Thymus (tissue), 11 donors: Measurements from ENCODE around the gene SORBS1. TPM values are rescaled to one million over a fixed set of nuclear protein-coding genes. Genes with fewer than 3 reads are reported as not detected.
"Not testable (repeated sequence)": the region's sequence is repeated elsewhere in the genome, so short reads cannot be mapped to it uniquely, and the experiment has no call there.

Experiments used
- DNase-seq, 9 donors: peaks; one replicate each; pipeline ENCODE4 v3.0.0-alpha.2; 2013; ENCODE audit warnings: low spot score in 9 of 9, low read depth in 6 of 9, missing footprints in 1 of 9
- H3K27ac ChIP-seq, 2 donors: one replicate each; pipeline ENCODE4 v1.5.1; 2013; ENCODE audit warnings: control low read depth in 1 of 2, low read depth in 1 of 2, low read length in 1 of 2, mild to moderate bottlenecking in 1 of 2, moderate library complexity in 1 of 2
- H3K27me3 ChIP-seq, 2 donors: one replicate each; pipeline ENCODE4 v1.5.1; 2013; ENCODE audit warnings: low read length in 1 of 2; ENCODE audit not compliant: control insufficient read depth in 2 of 2, insufficient read depth in 1 of 2
- H3K36me3 ChIP-seq, 2 donors: one replicate each; pipeline ENCODE4 v1.5.1; 2013; ENCODE audit warnings: low read length in 1 of 2, mild to moderate bottlenecking in 1 of 2, moderate library complexity in 1 of 2; ENCODE audit not compliant: control insufficient read depth in 2 of 2, insufficient read depth in 2 of 2
- H3K4me1 ChIP-seq, 2 donors: one replicate each; pipeline ENCODE4 v1.5.1; 2013; ENCODE audit warnings: low read length in 2 of 2; ENCODE audit not compliant: control insufficient read depth in 2 of 2, insufficient read depth in 2 of 2
- H3K4me3 ChIP-seq, 2 donors: one replicate each; pipeline ENCODE4 v1.5.1; 2013; ENCODE audit warnings: low read length in 2 of 2, control low read depth in 1 of 2, mild to moderate bottlenecking in 1 of 2
- H3K9me3 ChIP-seq, 2 donors: one replicate each; pipeline ENCODE4 v1.5.1; 2013; ENCODE audit warnings: low read length in 1 of 2, mild to moderate bottlenecking in 1 of 2; ENCODE audit not compliant: control insufficient read depth in 2 of 2, insufficient read depth in 1 of 2
- WGBS: extraction: QIAGEN DNeasy Blood & Tissue Kit; methylation state at CpG from one replicate; pipeline ENCODE4 v1.1.7; 2013; 5-methylcytosine and 5-hydroxymethylcytosine counted together
- polyA plus RNA-seq: library from polyadenylated mRNA; stranded (reverse); fragments of 200-250 nt; gene quantifications from one replicate; pipeline ENCODE4 v1.2.3, GENCODE V29; 2013
- total RNA-seq: library from RNA; stranded (reverse); fragments of 120-200 nt; gene quantifications from one replicate; pipeline ENCODE4 v1.2.4, GENCODE V29; 2013
- donor health status: healthy.

The SORBS1 gene
- total and polyA plus RNA-seq, 2 donors, result 1.9 to 25.3 TPM

DNA sequence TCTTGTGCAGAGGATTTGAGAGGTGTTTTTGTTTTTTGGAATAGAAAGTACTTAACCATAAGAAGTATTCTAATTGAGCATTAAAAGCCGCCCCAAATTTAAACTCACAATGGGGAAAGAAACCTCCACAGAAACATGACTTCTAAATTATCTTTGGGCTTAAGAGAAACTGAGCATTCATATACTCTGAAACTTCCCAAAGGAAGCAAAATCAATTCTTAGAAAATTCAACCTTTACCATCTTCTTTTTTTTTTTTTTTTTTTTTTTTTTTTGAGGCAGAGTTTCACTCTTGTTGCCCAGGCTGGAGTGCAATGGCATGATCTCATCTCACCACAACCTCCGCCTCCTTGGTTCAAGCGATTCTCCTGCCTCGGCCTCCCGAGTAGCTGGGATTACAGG is 93.5 kb downstream of the SORBS1 start:
- not testable (repeated sequence) for H3K27ac ChIP-seq, DNase-seq, H3K9me3 ChIP-seq, H3K4me1 ChIP-seq, H3K36me3 ChIP-seq, H3K4me3 ChIP-seq, H3K27me3 ChIP-seq
- WGBS, result 96% methylated on average over 5 of the region's 5 CpGs

DNA sequence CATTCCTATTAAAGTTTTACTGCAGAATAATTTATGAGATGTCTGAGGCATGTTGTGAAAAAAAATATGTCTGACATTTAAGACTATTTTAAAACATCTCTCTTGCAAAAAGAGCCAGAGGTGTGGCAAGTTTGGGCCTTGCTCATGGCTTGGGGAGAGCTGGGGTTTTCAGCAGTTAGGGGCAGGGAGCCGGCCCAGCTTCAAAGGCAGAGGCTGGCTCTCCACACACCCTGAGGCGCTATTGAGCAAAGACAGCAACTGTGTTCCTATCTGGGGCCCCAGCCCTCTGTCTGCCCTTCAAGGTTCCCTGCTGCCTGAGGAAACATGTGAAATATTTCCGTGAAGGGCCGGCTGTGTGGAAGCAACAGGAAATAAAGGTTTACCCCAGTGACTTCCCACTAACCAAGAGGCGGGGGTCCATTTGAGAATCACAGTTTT is 94.0 kb downstream of the SORBS1 start:
- H3K4me1 ChIP-seq, result peaks cover 0 to 3% of the 10 kb centered on the region in 2 donors
- H3K9me3 ChIP-seq, result no peaks in the 10 kb centered on the region
- WGBS, result 24% methylated on average over 5 of the region's 5 CpGs
- H3K27ac ChIP-seq, result no peak overlapping the region
- H3K27me3 ChIP-seq, result no peaks in the 10 kb centered on the region
- H3K36me3 ChIP-seq, result no peaks in the 10 kb centered on the region
- peak in 2 of 9 donors; percentile 5 to 16 for DNase-seq
- H3K4me3 ChIP-seq, result no peak overlapping the region

DNA sequence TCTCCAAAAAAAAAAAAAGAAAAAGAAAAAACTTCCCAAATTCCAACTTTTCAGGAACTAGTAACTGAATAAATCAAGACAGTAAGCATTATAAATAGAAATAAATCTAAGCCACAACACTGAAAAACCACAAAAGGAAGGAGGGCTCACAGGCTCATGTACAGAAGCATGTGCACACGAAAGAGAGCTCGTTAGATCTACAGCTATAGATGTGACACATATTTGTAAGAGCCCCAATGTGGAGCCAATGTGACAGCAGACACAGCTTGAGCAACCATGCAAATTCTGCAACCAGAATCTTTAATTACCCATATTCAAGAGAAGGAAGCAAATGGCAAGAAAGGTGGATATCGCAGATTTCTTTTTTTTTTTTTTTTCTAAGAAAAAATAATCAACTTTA is 94.7 kb downstream of the SORBS1 start:
- no peak overlapping the region for H3K27ac ChIP-seq
- no peaks in the 10 kb centered on the region for H3K9me3 ChIP-seq
- no peaks in the 10 kb centered on the region for H3K36me3 ChIP-seq
- no peaks in the 10 kb centered on the region for H3K27me3 ChIP-seq
- peaks cover 0 to 3% of the 10 kb centered on the region in 2 donors for H3K4me1 ChIP-seq
- 38% methylated on average over 3 of the region's 3 CpGs for WGBS
- peak in 2 of 9 donors; percentile 7 to 35 for DNase-seq
- H3K4me3 ChIP-seq, result no peak overlapping the region

DNA sequence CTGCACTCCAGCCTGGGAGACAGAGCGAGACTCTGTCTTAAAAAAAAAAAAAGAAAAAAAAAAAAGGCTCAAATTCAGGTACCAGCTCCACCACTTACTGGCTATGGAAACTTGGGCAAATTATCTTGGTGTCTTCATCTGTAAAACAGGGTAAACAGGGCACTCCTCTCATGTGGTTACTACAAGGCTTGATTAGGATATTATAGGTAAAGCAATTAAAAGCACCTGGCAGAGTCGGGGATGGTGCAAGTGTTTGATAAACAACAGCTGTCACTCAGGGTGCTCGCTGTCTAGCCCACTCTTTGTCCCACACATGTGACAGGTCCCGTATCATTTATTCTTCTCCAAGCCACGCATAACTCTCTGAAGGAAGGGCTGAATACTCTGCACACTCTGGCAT is 96.9 kb downstream of the SORBS1 start:
- peaks cover 0 to 4% of the 10 kb centered on the region in 2 donors for H3K4me1 ChIP-seq
- DNase-seq, result no peak
- no peak overlapping the region for H3K27ac ChIP-seq

DNA sequence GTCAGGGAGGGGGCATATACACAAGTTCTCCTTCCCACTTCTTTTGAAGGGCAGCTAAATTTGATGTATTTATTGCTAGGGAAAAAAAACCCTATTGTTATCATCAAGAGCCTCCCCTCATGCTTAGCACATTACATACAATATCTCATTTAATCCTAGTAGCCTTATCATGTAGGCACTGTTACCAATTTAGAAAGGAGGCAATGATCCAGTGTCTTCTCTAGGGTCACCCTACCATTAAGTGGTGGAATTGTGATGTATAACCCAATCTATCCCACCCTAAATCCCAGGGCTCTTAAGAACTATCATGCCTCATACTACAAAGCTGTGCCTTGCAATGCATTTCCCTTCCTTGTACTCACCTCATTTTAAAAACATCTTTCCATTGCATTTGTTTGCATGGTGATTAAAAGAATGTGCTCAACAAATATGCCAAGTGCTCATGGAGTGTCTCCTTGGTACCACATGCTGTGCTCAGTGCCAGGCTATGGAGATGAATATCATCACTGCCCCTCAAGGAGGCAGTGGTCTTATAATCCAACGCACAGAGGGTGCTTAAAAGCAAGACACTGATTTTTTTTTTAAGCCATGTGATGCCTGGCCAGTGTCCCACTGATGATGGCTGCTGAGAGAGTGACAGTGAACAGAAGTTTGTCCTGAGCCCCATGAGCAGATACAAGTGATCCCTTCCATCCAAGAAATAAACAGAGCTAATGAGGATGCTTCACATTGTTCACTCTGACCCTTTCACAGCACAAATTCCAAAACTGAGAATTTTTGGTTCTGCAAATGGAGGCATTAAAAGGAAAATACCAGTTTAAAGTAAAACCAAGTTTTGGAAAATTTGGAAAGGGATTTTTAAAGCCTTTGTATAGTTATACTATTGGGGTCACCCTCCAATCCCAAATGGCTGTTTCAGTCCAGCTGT is 98.2 kb downstream of the SORBS1 start:
- no peak overlapping the region for H3K27ac ChIP-seq

More for the DNA sequence above, 96.9 kb downstream of the SORBS1 start:
- Histone ChIP-seq H3K9me3 (no peaks in the 10 kb centered on the region), H3K27me3 (no peaks in the 10 kb centered on the region), H3K36me3 (no peaks in the 10 kb centered on the region), H3K4me3 (no peak overlapping the region)
- 91% methylated on average over 5 of the region's 5 CpGs for WGBS

DNA sequence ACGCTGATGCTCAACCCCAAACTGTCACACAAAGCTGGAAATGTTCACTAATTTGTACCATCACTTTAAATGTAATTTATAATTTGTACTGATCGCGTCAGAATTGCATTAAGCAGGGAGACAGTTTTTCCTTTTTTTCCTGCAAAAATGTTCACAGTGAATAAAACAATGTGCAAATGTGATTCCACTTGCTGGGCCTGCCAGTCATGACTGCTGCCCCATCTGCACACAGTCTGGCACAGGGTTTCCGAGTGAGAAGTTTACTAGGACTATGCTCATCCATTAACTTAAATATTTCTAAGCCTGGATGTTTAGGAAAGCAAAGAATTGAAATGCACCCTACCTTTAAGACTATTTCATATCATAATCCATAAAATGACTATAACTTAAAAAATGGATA is 99.6 kb downstream of the SORBS1 start:
- Histone ChIP-seq H3K27ac (no peak overlapping the region), H3K27me3 (no peaks in the 10 kb centered on the region), H3K36me3 (no peaks in the 10 kb centered on the region), H3K9me3 (no peaks in the 10 kb centered on the region), H3K4me3 (no peak overlapping the region), H3K4me1 (peaks cover 0 to 2% of the 10 kb centered on the region in 2 donors)
- 97% methylated on average over 4 of the region's 4 CpGs for WGBS
- no peak for DNase-seq

More for the DNA sequence above, 98.2 kb downstream of the SORBS1 start:
- H3K4me1 ChIP-seq, result peaks cover 0 to 5% of the 10 kb centered on the region in 2 donors
- no peaks in the 10 kb centered on the region for H3K36me3 ChIP-seq
- WGBS, result 97% methylated on average over 1 of the region's 1 CpG
- H3K27me3 ChIP-seq, result no peaks in the 10 kb centered on the region
- DNase-seq, result no peak
- no peaks in the 10 kb centered on the region for H3K9me3 ChIP-seq
- no peak overlapping the region for H3K4me3 ChIP-seq

DNA sequence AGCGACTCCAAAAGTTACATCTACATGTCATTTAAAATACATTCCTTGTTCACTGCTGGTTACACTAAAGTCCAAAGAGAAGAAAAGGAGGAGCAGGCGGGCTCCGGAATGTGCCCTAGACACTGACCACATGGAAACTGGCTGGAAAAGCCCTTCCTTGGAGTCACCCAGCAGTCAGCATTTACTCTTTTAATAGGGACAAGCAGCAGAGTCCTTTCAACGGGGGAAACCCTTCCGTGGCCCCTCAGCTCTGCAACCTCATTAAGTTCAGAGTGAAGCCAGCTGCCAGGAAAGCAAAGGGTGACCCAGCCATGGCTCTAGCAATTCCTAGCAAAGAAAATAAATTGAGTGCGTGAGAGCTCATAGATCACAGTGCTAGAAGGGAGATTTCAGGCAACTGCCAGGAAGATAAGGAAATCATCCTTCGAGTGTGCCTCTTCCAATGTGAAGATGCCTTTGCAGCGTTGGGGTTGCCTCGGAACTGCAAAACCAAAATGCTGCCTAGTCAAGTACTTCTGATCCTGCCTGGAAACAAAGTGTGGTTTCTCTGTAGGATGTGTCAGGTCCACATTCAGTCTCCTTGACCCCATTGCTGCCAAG is 101.6 kb downstream of the SORBS1 start:
- H3K9me3 ChIP-seq, result no peaks in the 10 kb centered on the region
- no peak for DNase-seq
- no peaks in the 10 kb centered on the region for H3K27me3 ChIP-seq
- H3K4me1 ChIP-seq, result peaks cover 0 to 2% of the 10 kb centered on the region in 2 donors
- no peaks in the 10 kb centered on the region for H3K36me3 ChIP-seq
- H3K4me3 ChIP-seq, result no peak overlapping the region
- WGBS, result 90% methylated on average over 9 of the region's 9 CpGs
- H3K27ac ChIP-seq, result no peak overlapping the region

DNA sequence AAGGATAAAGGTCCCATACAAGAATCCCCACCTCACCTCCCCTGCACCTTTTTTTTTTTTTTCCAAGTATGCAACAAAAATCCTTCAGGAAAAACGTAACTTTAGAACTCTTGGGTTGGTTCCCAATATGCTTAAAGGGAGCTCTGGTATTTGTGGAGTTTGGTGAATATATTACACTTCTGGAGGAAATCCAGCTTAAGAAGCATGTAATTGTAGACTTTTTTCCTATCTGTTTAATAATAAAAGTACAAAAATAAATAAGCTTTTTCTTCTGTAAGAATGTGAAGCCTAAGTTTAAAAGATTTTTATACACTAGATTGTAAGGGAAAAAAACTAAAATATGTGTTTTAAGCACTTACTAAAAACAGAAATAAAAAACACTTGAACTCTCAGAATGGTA is 102.3 kb downstream of the SORBS1 start:
- DNase-seq, result no peak
- no peaks in the 10 kb centered on the region for H3K27me3 ChIP-seq
- H3K36me3 ChIP-seq, result no peaks in the 10 kb centered on the region
- H3K4me3 ChIP-seq, result no peak overlapping the region
- no peaks in the 10 kb centered on the region for H3K9me3 ChIP-seq
- no peak overlapping the region for H3K27ac ChIP-seq
- peaks cover 0 to 2% of the 10 kb centered on the region in 2 donors for H3K4me1 ChIP-seq
- 89% methylated on average over 1 of the region's 1 CpG for WGBS

DNA sequence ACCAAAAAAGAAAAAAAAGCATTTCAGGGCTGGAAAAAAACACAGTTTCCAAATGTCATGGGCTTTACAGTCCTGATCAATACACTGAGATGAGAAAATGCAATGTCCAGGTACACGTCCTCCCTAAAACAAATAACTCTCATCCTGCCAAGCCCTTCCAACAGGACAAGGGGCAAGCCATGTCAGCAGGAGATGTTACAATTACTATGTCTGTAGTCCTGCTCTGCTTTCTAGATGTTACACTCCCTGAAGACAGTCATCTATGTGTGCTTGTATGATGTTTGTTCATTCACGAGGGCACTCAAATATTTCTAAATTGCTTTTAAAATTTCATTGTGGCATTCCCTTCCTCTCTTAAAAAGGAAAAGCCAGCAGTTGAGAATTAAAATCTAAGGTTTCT is 103.2 kb downstream of the SORBS1 start:
- Histone ChIP-seq H3K36me3 (no peaks in the 10 kb centered on the region), H3K9me3 (no peaks in the 10 kb centered on the region), H3K27ac (no peak overlapping the region), H3K27me3 (no peaks in the 10 kb centered on the region), H3K4me1 (peaks cover 0 to 2% of the 10 kb centered on the region in 2 donors), H3K4me3 (no peak overlapping the region)
- WGBS, result 96% methylated on average over 2 of the region's 2 CpGs
- DNase-seq, result no peak
